ENCODE results near the gene IFIT2.
"Not testable (repeated sequence)": the region's sequence is repeated elsewhere in the genome, so short reads cannot be mapped to it uniquely, and the experiment has no call there.

IFIT2 gene

DNA sequence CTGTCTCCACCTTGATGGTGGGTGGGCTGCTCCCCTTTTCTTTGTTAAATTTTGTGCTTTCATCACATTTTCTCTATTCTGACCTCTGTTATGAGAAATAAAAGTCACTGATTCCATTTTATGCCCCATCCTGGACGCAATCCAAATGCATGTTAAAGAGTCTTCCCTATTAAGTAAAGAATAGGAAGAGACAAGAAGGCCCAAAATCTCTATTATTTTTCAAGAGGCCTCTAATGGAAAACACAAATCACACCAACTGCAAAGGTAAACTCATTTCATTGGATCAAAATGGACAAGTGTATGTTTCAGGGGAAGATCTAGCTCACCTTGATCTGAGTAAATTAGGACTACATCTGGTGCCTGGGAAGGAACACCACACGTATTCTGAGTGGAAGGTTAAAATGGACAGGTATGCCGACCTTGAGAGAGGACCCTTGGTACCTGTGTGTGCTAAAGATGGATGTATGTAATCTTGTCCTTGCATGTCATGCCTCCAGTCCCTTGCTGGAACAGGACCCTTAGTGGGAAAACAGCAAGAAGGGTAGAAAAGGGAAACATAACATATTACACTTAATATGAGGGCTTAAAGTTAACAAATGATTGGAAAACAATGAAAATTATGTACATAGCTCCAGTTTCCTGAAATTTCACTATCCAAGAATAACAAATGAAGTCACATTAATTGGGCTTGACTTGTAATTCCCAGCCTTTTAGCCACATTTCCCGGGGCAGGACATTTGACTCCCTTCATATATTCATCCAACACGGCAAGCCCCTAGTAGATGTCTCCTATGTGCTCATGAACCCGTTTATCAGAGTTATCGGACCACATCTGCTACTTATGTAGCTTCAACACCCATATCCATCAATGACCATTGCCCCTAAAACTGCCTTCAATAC is 7.6 kb downstream of the IFIT2 start:
- DNase-seq = no peak

DNA sequence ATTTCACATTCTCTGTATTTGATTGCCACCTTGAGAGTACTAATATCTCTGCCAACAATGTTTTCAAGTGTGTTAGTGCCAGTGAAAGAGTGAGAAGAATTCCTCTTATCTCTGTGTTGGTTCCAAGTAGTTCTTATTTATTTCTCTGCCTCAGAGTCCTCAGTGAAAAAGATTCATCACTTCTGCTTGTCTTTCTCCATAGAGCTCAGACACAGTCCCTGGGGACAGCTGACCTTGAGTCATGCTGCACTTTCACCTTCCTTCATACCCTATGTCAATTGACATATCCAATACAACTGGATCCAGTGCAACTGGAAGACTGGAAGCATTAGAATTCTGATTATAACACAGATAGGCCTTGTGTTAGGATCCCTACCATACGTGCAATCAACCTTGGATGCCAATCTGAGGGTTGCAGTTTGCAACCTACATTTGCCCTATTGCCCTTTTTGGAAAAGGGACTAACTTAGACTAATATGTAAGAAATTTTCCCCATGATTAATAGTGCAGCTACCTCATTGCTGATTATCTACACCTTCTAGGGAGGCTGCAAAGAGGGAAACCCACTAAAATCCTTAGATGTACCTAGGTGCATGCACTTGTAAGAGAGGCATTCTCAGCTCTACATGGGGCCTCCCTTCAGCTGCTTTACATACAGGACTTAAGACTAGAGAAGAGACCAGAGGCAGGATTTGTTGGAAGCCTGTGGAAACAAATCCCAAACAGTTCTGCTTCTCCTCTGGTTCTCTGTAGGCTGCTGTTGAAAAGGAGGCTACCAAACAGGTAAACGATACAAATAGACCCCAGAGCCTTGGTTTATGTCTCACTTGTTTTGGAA is 8.4 kb downstream of the IFIT2 start:
- DNase-seq = no peak

DNA sequence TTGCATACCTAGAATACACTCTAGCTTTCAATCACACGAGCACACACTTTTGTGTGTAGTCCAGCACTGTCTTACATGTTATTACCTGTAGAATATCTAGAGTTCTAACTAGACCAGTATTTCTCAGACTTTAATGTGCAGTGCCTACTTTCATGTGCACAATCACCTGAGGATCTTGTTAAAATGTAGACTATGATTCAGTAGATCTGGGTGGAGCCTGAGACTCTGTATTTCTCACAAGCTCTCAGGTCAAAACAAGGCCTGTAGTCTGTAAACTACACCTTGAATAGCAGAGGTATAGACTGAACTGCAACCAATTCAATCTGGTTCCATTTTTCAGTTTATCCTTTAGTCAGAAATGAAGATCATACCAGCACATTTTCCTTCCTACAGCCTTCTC is 11.1 kb downstream of the IFIT2 start:
- DNase-seq = no peak

DNA sequence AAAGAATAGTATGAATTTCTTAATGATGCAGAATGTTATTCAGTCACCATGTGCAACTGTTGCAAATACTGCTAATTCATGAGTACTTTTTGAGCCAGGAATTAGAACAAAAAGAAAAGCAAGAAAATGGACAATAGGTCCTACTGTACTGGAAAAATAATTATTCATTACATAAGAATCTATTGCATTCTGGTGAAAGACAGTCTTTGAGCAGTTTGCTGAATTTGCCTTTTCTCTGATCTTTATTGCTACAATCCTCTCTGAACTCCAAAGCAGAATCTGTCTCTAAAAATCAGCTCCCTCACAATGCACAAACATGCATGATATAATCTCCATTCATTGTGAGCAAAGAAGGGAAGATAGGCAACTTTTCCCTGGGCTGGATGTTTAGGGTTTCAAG is 12.8 kb downstream of the IFIT2 start:
- DNase-seq = no peak

DNA sequence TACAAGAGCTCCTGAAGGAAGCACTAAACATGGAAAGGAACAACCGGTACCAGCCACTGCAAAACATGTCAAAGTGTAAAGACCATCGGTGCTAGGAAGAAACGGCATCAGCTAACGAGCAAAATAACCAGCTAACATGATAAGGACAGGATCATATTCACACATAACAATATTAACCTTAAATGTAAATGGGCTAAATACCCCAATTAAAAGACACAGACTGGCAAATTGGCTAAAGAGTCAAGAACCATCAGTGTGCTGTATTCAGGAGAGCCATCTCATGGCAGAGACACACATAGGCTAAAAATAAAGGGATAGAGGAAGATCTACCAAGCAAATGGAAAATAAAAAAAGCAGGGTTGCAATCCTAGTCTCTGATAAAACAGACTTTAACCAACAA is 16.2 kb downstream of the IFIT2 start:
- DNase-seq = not testable (repeated sequence)

DNA sequence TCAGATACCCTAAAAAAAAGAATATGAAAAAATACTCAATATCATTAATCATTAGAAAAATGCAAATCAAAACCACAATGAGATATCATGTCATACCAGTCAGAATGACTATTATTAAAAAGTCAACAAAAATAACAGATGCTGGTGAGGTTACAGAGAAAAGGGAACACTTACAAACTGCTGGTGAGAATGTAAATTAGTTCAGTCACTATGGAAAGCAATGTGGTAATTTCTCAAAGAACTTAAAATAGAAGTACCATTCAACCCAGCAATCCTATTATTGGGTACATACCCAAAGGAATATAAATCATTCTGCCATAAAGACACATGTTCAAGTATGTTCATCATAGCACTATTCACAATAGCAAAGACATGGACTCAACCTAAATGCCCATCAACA is 23.2 kb downstream of the IFIT2 start:
- not testable (repeated sequence) for DNase-seq

DNA sequence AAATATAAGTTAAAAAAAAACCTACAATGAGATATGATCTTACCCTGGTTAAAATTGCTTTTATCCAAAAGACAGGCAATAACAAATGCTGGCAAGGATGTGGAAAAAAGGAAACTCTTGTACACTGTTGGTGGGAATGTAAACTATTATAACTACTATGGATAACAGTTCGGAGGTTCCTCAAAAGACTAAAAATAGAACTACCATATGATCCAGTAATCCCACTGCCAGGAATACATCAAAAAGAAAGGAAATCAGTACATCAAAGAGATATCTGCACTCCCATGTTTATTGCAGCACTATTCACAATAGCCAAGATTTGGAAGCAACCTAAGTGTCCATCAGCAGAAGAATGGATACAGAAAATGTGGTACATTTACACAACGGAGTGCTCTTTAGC is 24.0 kb downstream of the IFIT2 start:
- not testable (repeated sequence) for DNase-seq

DNA sequence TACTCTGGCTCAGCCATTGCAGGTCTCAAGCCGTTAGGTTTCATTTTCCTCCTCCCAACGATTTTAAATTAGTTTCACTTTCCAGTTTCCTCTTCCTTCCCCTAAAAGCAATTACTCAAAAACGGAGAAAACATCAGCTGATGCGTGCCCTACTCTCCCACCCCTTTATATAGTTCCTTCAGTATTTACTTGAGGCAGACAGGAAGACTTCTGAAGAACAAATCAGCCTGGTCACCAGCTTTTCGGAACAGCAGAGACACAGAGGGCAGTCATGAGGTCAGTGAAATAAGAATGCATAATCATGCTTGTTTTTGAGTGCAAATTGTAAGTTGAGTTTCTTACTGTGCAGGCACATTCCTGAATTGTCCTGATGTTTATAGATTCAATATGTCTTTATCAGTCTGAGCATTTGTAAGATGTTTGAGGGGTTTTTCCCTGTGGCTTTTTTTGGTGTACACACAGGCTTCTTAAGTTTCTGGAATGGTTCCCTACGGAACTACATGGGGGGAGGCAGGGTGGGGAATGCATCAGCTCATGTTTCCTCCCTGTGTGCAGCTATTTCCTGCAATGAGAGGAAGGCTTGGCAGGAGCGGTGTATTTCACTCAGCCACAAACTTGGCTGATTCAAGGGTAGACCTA is 26.1 kb downstream of the IFIT2 start, which contains the start of gene IFIT3:
IFIT3 (plus strand) TSS at position 195 of the 639 bp plus-strand sequence; CDS start at position 272, 77 bp downstream.
- peak; percentile 26 for DNase-seq

DNA sequence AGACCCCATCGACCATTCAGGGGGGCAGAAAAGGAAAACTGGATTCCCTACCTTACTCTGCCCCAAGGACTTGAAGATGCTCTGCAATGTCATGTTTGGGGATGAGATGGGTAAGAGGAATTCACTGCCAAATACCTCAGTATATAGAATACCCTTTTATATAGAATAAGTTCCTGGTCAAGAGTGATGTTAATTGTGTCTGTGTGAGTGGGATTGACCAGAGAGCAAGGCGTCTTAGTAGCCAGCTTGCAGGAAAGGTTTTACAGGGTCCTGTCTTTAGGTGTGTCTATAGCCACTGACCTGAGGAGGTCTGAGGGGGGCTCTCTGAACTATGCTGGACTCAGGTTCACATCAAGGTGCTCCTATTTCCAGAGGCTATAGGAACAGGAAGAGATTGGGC is 27.3 kb downstream of the IFIT2 start:
- DNase-seq = no peak

DNA sequence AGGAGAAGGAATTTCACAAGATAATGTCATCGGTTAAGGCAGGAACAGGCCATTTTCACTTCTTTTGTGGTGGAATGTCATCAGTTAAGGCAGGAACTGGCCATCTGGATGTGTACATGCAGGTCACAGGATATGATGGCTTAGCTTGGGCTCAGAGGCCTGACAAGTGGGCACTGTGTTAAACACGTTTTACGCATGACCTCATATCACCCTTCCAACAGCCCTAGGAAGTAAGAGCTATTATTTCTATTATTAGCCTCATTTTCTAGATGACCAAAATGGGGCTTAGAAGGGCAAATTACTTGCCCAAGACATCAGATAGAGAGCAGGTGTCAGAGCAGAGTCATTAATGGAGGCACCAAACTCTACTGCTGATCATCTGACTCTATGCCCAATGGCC is 28.2 kb downstream of the IFIT2 start:
- DNase-seq = peak; percentile 14

DNA sequence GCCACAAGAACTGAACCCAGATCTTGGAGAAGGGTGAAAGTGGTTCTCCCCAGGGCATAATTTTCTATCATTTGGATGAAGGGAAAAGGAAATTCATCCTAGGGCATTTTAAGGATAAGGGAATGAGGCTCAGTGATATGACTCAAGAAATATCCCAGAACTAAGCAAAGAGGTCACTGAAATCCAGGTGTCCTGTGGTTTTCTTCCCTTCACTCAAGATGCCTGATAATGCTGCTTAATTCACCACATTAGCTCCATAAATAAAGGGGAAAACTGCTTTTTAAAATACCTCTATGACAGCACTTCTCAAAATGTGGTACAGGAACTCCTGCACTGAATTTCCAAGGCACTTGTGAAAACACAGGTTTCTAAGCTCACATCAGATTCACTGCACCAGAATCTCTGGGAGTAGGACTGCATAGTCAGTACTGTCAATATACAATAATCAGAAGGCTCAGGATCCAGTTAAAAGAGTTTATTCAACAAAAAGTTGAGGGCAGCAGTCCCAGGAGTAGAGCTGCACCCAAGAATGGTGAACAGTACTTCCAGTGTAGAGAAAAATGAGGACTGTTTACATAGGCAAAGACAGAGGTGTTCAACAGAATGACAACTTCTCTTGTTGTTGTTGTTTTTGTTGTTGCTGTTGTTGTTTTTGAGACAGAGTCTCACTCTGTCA is 28.8 kb downstream of the IFIT2 start:
- no peak for DNase-seq

DNA sequence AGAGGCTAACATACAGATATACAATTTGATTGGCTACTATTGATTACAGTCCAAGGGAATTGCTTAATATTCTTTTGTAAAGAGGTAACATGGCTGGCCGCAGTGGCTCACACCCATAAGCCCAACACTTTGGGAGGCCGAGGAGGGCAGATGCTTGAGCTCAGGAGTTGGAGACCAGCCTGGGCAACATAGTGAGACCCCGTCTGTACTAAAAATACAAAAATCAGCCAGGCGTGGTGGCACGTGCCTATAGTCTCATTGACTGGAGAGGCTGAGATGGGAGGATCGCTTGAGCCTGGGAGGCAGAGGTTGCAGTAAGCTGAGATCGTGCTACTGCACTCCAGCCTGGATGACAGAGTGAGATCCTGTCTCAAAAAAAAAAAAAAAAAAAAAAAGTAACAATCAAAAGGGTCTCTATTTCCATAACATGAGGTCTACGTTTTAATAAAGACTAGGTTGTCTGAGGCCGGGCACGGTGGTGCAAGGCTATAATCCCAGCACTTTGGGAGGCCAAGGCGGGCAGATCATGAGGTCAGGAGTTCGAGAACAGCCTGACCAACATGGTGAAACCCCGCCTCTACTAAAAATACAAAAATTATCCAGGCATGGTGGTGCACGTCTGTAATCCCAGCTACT is 29.8 kb downstream of the IFIT2 start:
- not testable (repeated sequence) for DNase-seq

DNA sequence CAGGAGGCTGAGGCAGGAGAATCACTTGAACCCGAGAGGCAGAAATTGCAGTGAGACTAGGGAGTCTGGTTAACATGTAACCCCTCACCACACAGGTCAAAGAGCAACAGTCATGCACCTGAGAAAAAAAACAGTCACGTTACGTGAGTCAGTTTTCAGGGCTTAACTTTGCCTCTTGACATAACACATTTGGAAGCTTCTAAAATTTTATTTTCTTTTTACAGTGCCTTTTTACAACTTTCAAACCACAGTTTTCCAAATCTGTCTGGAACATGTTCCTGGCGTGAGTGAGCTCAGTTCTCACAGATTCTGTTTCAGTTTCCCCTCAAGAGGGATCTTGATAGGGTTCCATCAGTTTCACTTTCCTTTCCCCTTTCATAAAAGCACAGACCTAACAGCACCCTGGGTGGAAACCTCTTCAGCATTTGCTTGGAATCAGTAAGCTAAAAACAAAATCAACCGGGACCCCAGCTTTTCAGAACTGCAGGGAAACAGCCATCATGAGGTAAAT is 30.3 kb downstream of the IFIT2 start:
- DNase-seq = no peak

DNA sequence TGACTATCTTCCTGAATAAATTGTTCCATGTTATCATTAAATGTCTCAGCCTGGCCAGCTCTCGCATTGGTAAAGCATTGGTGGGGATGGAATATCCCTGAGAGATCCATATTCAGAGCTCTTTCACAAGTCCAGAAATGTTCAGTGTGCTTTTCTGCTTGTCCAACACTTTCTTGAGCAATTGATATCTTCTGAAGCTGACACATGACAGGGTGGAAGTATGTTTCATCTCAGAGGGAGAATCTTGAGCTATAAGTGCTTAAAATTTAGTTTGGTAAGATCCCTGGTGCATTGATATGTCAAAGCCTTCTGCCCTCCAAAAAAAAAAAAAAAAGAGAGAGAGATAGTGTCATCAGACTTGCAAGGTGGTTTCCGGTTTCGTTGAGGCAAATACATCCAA is 33.4 kb downstream of the IFIT2 start:
- no peak for DNase-seq

DNA sequence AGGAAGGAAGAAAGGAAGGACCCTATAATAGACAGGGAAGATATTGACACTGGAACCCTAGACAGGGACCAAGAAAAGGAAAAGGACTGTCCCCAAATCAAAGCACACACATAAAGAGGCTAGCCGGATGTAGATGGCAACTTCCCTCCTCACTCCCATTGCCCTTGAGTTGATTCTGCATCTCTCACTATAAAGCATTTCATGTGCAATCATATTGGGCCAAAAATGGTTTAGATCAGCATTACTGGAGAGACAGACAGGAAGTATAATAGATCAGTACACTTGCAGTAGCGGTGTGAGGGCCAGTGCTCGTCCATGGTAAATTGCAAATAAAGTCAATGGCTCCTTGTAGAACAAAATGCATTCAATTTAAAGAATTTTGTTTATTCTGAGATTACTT is 34.4 kb downstream of the IFIT2 start:
- DNase-seq = no peak

DNA sequence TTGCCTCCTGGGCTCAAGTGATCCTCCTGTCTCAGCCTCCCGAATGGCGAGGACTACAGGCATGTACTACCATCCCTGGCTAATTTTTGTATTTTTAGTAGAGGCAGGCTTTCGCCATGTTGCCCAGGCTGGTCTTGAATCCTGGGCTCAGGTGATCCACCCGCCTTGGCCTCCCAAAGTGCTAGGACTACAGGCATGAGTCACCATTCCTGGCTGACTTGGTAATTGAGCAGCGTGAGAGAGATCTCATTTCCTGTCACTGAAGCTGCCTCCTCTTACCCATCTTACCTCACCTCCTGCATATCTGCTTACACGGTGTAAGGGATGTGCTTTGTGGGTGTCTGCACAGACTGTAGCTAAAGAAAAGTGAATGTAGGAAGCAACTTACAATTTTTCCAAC is 35.6 kb downstream of the IFIT2 start:
- DNase-seq = peak; percentile 9

DNA sequence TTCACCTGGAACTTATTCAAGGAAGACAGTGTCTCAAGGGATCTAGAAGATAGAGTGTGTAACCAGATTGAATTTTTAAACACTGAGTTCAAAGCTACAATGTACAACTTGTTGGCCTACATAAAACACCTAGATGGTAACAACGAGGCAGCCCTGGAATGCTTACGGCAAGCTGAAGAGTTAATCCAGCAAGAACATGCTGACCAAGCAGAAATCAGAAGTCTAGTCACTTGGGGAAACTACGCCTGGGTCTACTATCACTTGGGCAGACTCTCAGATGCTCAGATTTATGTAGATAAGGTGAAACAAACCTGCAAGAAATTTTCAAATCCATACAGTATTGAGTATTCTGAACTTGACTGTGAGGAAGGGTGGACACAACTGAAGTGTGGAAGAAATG is 36.9 kb downstream of the IFIT2 start:
- no peak for DNase-seq

DNA sequence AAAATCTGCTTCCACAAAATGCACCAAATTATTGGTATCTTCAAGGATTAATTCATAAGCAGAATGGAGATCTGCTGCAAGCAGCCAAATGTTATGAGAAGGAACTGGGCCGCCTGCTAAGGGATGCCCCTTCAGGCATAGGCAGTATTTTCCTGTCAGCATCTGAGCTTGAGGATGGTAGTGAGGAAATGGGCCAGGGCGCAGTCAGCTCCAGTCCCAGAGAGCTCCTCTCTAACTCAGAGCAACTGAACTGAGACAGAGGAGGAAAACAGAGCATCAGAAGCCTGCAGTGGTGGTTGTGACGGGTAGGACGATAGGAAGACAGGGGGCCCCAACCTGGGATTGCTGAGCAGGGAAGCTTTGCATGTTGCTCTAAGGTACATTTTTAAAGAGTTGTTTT is 38.0 kb downstream of the IFIT2 start:
- DNase-seq = no peak

DNA sequence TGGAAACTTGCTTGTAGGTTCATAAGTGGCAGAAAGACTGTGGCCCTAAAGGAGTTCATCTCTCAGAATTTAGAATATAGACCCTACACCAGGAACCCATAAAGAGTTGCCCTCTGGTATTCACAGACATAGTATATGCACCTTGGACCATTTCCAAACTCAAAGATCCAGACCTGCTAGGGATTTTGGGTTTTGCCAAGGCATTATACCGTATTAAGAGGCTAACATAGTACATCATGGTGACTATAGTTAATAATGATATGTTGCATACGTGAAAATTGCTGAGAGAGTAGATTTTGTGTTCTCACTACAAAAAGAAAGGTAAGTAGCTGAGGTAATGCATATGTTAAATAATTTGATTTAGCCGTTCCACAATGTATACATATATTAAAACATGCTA is 39.8 kb downstream of the IFIT2 start:
- no peak for DNase-seq

DNA sequence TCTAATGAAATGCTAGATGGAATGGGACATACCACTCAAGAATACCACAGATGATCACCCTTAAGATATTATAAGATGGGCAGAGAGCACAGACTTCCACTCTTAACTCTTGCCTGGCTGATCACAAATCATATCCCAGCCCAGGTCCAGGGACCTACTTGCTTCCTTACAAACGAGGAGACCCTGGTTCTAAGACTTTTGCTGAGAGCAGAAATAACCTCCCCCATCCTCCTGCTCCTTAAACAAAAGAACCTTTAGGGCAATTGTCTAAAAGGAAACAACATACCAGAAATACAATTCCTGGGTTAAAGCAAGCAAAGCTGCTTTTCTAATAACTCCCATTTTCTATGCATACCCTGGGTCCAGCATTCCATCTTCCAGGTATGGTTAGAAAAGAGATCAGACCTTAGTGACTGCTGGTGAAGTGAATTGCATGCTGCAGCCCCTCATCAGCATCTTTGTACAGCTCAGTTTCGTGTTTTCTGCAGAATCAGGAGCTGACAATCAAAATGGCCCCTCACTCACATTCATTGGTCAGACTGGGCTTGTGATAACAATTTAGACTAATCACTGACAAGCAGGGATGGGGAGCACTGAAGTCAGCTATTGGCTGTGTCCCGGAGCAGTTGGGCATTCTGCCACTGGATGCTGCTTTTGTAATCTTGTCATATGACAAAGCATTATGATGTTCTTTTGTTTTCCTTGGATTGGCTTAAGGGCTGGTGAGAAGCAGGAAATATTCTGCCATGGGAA is 40.5 kb downstream of the IFIT2 start:
- DNase-seq = no peak

DNA sequence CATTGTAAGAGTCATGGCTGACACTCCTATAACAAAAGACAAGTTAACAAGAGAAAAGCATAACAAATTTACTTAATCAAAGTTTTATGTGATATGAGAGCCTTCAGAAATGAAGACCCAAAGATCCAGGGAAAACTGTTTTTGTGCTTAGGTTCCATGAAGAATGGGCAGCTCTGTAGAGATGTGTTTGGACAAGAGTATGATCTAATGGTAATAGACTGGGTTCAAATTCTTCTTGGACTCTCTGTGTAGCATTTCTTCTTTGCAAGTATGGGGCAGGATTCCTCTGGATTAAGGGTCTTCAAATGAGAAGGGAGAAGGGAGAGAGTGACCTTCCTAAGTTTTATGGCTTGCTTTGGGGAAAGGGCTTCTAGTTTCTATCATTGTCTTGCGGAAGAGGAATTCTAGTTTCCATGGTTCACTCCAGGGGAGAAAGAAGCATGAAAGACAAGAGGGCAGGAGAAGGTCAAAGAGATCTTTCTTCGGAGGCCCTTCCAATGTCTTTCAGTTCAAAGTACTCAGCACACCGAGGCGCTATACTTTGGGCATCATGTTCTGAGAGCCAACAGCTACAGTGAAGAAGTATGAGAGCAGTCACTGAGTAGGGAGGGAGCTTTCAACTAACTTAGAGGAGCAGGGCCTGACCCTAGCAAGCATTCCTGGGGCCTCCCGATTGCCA is 41.4 kb downstream of the IFIT2 start:
- DNase-seq = no peak
